Activated CD4-positive, alpha-beta T cell treated with anti-CD3 and anti-CD28 coated beads, Interleukin-2, amount 50 U/mL, for 1 hour (primary cell): Measurements from ENCODE around the gene PRAMEF9.
"Not testable (repeated sequence)": the region's sequence is repeated elsewhere in the genome, so short reads cannot be mapped to it uniquely, and the experiment has no call there.

ENCODE experiments used
- DNase-seq: peaks from one replicate; pipeline ENCODE4 v3.0.0-alpha.2; 2020

PRAMEF9 gene

DNA sequence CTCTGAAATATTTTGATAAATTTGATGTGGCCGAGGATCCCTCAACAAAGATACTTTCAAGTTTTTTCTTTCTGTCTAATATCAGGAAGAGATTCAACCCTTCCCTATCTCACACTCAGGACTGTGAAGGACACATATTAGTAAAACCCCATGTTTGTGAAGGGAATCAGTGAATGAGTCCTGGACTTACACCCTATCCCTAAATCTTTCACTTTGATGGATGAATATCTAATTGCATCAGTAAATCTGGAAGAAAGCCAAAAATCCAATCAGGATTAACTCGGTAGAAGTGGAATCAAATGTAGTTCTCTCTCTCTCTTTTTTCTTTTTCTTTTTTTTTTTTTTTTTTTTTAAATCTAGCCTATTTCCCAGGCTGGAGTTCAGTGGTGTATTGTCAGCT, at the start of gene PRAMEF9:
Gene PRAMEF9, plus strand, starts transcription at position 301 of the 400 bp plus-strand sequence. CDS start 3,433 bp downstream, outside the sequence.
- not testable (repeated sequence) for DNase-seq

DNA sequence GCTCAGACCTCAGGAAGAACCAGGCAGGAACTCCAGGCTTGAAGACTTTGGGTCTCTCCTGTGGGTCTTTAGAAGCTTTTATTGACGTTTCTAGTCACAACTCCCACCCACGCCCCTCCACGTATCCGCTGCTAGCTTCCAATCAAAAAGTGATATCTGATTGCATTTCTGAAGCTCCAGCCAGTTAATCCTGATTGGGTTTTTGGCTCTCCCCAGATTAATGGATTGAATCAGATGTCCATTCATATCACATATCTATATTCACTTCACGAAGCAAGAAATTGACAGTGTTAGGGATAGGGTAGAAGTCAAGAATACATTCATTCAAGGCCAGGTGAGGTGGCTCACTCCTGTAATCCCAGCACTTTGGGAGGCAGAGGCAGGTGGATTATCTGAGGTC, 15.7 kb upstream of the PRAMEF9 start, which contains the start of gene PRAMEF26:
Gene PRAMEF26, minus strand, starts transcription at position 101 of the 400 bp plus-strand sequence. CDS start 2,914 bp downstream, outside the sequence.
- not testable (repeated sequence) for DNase-seq

GRCh38 chr1:13165531-13165930, 6.1 kb upstream of the PRAMEF9 start, which contains the start of gene HNRNPCL4:
Gene HNRNPCL4 (minus strand): TSS chr1:13165631. CDS start chr1:13165467, 164 bp downstream.
- DNase-seq: not testable (repeated sequence)

DNA sequence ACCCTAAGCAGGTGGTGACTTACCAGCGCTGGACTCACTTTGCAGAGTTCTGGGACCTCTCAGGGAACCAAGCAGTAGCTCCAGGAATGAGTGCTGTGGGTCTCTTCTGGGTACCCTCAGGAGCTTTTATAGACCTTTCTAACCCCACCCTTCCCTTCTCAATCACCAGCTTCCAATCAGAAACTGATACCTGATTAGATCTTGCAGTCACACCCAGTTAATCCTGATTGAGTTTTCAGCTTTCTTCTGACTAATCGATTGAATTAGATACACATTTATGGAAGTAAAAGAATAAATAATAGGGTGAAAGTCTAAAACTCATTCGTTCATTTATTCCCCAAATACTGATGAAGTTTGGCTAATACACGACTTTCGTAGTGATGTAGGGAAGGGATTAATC, 29.7 kb downstream of the PRAMEF9 start, which contains the start of gene PRAMEF13:
Gene PRAMEF13, minus strand, starts transcription at position 101 of the 400 bp plus-strand sequence. CDS start 1,820 bp downstream, outside the sequence.
- not testable (repeated sequence) for DNase-seq

- DNase-seq: not testable (repeated sequence)
These were observed 37.1 kb downstream of the PRAMEF9 start for GRCh38 chr1:13208712-13209111.

- DNase-seq: not testable (repeated sequence)
These were observed 45.0 kb downstream of the PRAMEF9 start for GRCh38 chr1:13216619-13217018.

DNA sequence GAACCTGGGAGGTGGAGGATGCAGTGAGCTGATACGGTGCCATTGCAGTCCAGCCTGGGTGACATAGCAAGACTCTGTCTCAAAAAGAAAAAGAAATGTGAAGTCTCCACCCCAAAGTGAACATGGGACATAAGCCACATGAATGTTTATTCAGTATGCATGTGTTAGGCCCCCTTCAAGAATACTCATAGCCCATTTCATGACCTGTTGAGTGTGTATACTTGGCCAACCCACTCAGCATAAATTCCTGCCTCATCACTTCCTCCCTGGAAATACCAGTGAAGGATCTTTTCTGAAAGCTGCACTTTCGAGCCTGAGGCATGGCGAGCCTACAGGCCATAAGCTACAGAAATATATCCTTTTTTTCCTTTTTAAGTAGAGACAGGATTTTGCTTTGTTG, 47.6 kb downstream of the PRAMEF9 start:
- DNase-seq: not testable (repeated sequence)

DNA sequence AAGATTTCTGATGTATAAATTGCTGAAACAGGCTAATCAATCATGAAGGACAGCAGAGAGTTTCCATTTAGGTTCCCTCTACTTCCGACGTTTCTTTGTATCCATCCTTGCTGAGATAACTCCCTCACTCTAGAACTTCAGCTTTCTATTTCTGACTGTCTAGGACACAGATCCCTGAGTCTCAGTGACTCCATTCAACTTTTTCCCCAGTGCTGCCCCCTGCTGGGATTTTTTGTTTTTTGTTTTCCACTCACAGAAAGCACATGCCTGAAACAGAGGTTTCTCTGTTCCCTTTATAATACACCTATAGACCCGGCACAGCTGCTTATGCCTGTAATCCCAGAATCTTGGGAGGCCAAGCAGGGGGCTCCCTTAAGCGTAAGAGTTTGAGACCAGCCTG, 51.1 kb downstream of the PRAMEF9 start:
- not testable (repeated sequence) for DNase-seq

GRCh38 chr1:13224480-13225060, 52.9 kb downstream of the PRAMEF9 start:
- DNase-seq: no peak

GRCh38 chr1:13225675-13226204, 54.1 kb downstream of the PRAMEF9 start, which contains the start of gene PRAMEF18:
Gene PRAMEF18 (minus strand): TSS chr1:13226154. CDS start chr1:13226106, 48 bp downstream.
- not testable (repeated sequence) for DNase-seq

- DNase-seq: not testable (repeated sequence)
These were observed 55.8 kb downstream of the PRAMEF9 start for GRCh38 chr1:13227271-13228055.

- peak; percentile 25 for DNase-seq
These were observed 56.7 kb downstream of the PRAMEF9 start for GRCh38 chr1:13228343-13228781.
